ENCODE data around the gene PRAC1. TPM values are rescaled to one million over a fixed set of nuclear protein-coding genes. Genes with fewer than 3 reads are reported as not detected.

The PRAC1 gene
- total RNA-seq, 6 experiments from 2014 or later: not detected

- Mint-ChIP-seq H3K36me3 (ENCODE audit: low read depth) (no peaks in the 10 kb centered on the region), H3K9me3 (no peaks in the 10 kb centered on the region; the same call in 1 of the 2 replicates), H3K27ac (no peak overlapping the region), H3K27me3 (ENCODE audit: insufficient read depth) (peaks cover 86% of the 10 kb centered on the region), H3K4me3 (no peak overlapping the region), H3K4me1 (ENCODE audit: low read depth) (no peaks in the 10 kb centered on the region)
- no peak for DNase-seq
- TF ChIP-seq CTCF (IDR thresholded peaks at IDR 0.05): no peak
Observed at GRCh38 chr17:48745381-48746275, 23.3 kb upstream of the PRAC1 start.

- no peaks in the 10 kb centered on the region for H3K36me3 Mint-ChIP-seq (ENCODE audit: low read depth)
- peaks cover 88% of the 10 kb centered on the region for H3K27me3 Mint-ChIP-seq (ENCODE audit: insufficient read depth)
- no peak for DNase-seq
- no peaks in the 10 kb centered on the region for H3K9me3 Mint-ChIP-seq
- H3K4me3 Mint-ChIP-seq: no peak overlapping the region
- no peak for TF ChIP-seq CTCF (IDR thresholded peaks at IDR 0.05)
- no peaks in the 10 kb centered on the region for H3K4me1 Mint-ChIP-seq (ENCODE audit: low read depth)
- H3K27ac Mint-ChIP-seq: no peak overlapping the region
Observed at GRCh38 chr17:48740537-48740936, 18.2 kb upstream of the PRAC1 start.

- DNase-seq: no peak
- H3K36me3 Mint-ChIP-seq (ENCODE audit: low read depth): no peaks in the 10 kb centered on the region
- H3K4me3 Mint-ChIP-seq: peak overlapping the region; percentile 13; the same call in 1 of the 2 replicates
- H3K4me1 Mint-ChIP-seq (ENCODE audit: low read depth): no peaks in the 10 kb centered on the region
- H3K9me3 Mint-ChIP-seq: no peaks in the 10 kb centered on the region
- no peak overlapping the region for H3K27ac Mint-ChIP-seq
- peaks cover 92% of the 10 kb centered on the region for H3K27me3 Mint-ChIP-seq (ENCODE audit: insufficient read depth)
- no peak for TF ChIP-seq CTCF (IDR thresholded peaks at IDR 0.05)
Observed at GRCh38 chr17:48738803-48739526, 16.6 kb upstream of the PRAC1 start.

- no peak overlapping the region for H3K4me3 Mint-ChIP-seq
- no peak for DNase-seq
- H3K27me3 Mint-ChIP-seq (ENCODE audit: insufficient read depth): peaks cover 94% of the 10 kb centered on the region
- no peaks in the 10 kb centered on the region for H3K4me1 Mint-ChIP-seq (ENCODE audit: low read depth)
- no peak for TF ChIP-seq CTCF (IDR thresholded peaks at IDR 0.05)
- no peak overlapping the region for H3K27ac Mint-ChIP-seq
- H3K36me3 Mint-ChIP-seq (ENCODE audit: low read depth): no peaks in the 10 kb centered on the region
- H3K9me3 Mint-ChIP-seq: no peaks in the 10 kb centered on the region
Observed at GRCh38 chr17:48738424-48738802, 16.1 kb upstream of the PRAC1 start.

- no peaks in the 10 kb centered on the region for H3K9me3 Mint-ChIP-seq
- H3K27ac Mint-ChIP-seq: no peak overlapping the region; the same call in 1 of the 2 replicates
- DNase-seq: no peak
Observed at GRCh38 chr17:48737330-48738043, 15.2 kb upstream of the PRAC1 start.

More at GRCh38 chr17:48737330-48738043, 15.2 kb upstream of the PRAC1 start:
- H3K4me3 Mint-ChIP-seq: no peak overlapping the region
- H3K27me3 Mint-ChIP-seq (ENCODE audit: insufficient read depth): peaks cover 91% of the 10 kb centered on the region
- H3K36me3 Mint-ChIP-seq (ENCODE audit: low read depth): no peaks in the 10 kb centered on the region
- no peak for TF ChIP-seq CTCF (IDR thresholded peaks at IDR 0.05)
- H3K4me1 Mint-ChIP-seq (ENCODE audit: low read depth): no peaks in the 10 kb centered on the region
